Measurements from ENCODE around the gene AAMP.

Gene AAMP

DNA sequence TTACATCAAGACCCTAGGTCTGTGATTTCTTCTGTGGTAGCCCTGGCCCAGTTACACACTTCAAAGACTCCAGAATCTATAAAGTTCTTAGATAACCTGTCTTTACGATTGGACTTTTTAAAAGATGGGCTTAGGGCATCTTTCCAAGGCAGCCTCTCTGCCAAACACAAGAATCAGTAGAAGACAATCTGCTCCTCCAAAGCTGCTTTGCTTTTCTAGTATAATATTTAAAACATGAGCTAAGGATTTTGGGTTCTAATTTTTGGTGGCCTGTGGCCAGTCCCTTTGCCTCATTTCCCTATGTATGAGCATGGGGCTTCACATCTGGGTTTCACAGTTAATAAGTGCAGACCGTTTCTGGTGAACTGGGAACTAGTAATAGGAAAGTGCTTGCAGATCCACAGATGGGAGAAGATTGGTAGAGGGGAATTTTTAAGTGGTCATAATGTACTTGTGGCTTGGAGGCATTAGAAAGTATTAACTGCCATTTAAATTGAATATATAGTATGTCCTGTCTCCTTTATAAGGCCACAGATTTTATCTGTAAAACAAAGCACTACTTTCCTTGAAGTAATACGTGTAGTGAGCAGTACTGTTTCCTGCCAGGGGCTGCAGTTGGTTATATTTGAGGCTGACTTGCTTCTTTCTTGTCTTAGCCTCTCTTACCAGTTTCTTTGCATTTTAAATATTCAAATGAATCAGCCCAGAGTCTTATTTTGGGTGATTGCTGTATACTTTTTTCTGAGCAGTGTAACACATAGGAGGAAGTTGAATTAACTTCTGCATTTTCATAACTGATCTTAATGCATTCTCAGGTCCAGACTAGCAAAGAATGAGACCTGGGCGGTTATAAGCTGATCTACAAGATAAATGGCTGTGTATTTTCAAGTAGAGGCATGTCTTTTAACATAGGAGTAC, 51.4 kb downstream of the AAMP start:
- no peak for DNase-seq

DNA sequence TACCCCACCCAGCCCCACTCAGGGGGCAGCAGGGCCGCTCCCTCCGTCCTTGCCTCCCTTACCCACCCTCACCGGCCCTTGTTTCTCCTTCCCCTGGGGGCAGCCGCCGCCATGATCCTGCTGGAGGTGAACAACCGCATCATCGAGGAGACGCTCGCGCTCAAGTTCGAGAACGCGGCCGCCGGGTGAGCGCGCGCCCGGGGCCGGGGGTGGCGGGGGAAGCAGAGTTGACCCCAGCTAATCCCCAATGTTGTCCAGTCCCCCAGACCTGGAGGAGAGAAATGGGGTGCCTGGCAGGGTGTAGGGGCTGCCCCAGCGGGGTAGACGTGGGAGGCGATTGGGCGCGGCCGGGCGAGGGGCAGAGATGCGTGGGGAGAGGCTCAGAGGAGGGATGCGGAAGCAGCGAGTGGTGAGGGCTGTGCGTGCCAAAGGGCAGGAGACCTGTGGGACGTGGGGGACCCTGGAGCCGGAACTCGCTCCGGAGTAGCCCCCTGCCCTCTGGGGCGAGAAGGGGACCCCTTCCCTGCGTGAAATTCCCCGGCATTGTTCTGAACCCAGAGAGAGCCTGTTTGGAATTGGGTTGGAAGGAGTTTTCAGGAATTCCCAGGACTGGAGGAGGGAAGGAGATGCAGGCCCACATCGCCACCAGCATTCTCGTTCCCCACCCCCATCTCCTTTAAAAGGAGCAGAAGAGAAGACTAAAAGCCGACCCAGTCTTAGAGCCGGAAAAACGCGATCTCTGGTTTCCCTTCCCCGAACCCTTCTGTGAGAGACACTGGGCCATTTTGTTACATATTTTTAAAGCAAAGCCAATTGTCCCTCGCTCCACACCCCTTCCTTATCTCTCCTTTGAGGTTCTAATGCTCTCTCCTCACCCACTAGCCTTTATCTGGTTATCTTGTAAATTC, 52.3 kb downstream of the AAMP start:
- DNase-seq = peak in 1 of 2 donors; percentile 35

GRCh38 chr2:218216674-218217359, 53.1 kb downstream of the AAMP start, which contains the start of gene ARPC2:
Gene ARPC2 (plus strand): TSS chr2:218217189. CDS start chr2:218217471, 282 bp downstream.
- peak; percentile 79 to 87 for DNase-seq

DNA sequence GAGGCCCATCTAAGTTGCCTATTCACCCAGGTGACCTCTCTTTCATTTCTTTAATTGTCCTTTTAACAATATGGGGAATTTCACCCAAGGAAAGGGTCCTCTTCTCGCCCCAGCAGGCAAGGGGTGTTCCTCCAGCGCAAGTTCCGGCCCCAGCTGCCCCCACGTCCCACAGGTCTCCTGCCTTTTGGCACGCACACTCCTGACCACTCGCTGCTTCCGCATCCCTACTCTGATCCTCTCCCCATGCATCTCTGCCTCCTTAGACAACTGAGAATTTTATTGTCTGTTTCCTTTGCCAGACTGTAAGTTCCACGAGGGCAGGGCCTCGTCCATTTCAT, 53.6 kb downstream of the AAMP start:
- no peak for DNase-seq
